A673 (cell line): ENCODE data around the gene CLEC16A.

Experiments used
- CTCF ChIP-seq: fragments of 300-800, 200-600 bp; sonication (generic); conservative IDR thresholded peaks from 2 replicates; pipeline ENCODE4 v1.5.1; 2017; ENCODE audit warnings: low read depth, mild to moderate bottlenecking, antibody characterized with exemption, low read length, moderate library complexity, mixed read lengths
- EZH2 ChIP-seq: fragments of 200-600 bp; sonication (generic); IDR thresholded peaks from 2 replicates; pipeline ENCODE4 v1.6.1; 2017; ENCODE audit warnings: borderline replicate concordance, low read depth, mild to moderate bottlenecking, mixed read lengths, antibody characterized with exemption, low read length; ENCODE audit not compliant: poor library complexity, severe bottlenecking

- no peak for TF ChIP-seq CTCF
- no peak for TF ChIP-seq EZH2
Measured at GRCh38 chr16:10972108-10972818, 27.9 kb downstream of the CLEC16A start.
